Hepatocyte (in vitro differentiated cells): Measurements from ENCODE around the gene CHST11. TPM values are rescaled to one million over a fixed set of nuclear protein-coding genes. Genes with fewer than 3 reads are reported as not detected.
"Not testable (repeated sequence)": the region's sequence is repeated elsewhere in the genome, so short reads cannot be mapped to it uniquely, and the experiment has no call there.

ENCODE experiments used
- DNase-seq: peaks from one replicate; pipeline ENCODE4 v3.0.0-alpha.2; 2016; ENCODE audit warnings: low spot score
- H2AFZ ChIP-seq: fragments of 200-600 bp; sonication (generic); 2 replicates; pipeline ENCODE4 v1.6.0; 2016; ENCODE audit warnings: antibody characterized with exemption, mild to moderate bottlenecking
- H3K27ac ChIP-seq: fragments of 200-600 bp; sonication (generic); 2 replicates; pipeline ENCODE4 v1.5.1; 2016; ENCODE audit warnings: mild to moderate bottlenecking
- H3K27me3 ChIP-seq: fragments of 200-600 bp; sonication (generic); 2 replicates; pipeline ENCODE4 v1.6.1; 2016
- H3K36me3 ChIP-seq: fragments of 200-600 bp; sonication (generic); replicated peaks from 2 replicates; pipeline ENCODE4 v1.5.1; 2016; ENCODE audit warnings: low read depth; ENCODE audit not compliant: insufficient read depth
- H3K4me1 ChIP-seq: fragments of 200-600 bp; sonication (generic); 2 replicates; pipeline ENCODE4 v1.5.1; 2016; ENCODE audit warnings: mild to moderate bottlenecking, moderate library complexity; ENCODE audit not compliant: insufficient read depth
- H3K4me2 ChIP-seq: fragments of 200-600 bp; sonication (generic); 2 replicates; pipeline ENCODE4 v1.6.0; 2016
- H3K4me3 ChIP-seq: fragments of 200-600 bp; sonication (generic); 2 replicates; pipeline ENCODE4 v1.5.1; 2016; ENCODE audit warnings: mild to moderate bottlenecking
- H3K79me2 ChIP-seq: fragments of 200-600 bp; sonication (generic); 2 replicates; pipeline ENCODE4 v1.6.0; 2017; ENCODE audit warnings: mild to moderate bottlenecking
- H3K9me2 ChIP-seq: fragments of 200-600 bp; sonication (generic); replicated peaks from 2 replicates; pipeline ENCODE4 v1.6.0; 2017; ENCODE audit warnings: mild to moderate bottlenecking; ENCODE audit not compliant: insufficient read depth
- H3K9me3 ChIP-seq: fragments of 200-600 bp; sonication (generic); 2 replicates; pipeline ENCODE4 v1.5.1; 2016; ENCODE audit warnings: low read depth, mild to moderate bottlenecking
- H4K20me1 ChIP-seq: fragments of 200-600 bp; sonication (generic); 2 replicates; pipeline ENCODE4 v1.6.0; 2016; ENCODE audit warnings: mild to moderate bottlenecking; ENCODE audit not compliant: insufficient read depth, poor library complexity, severe bottlenecking
- CTCF ChIP-seq: fragments of 200-600 bp; sonication (generic); IDR thresholded peaks from 2 replicates; pipeline ENCODE4 v1.5.1; 2016; ENCODE audit warnings: antibody characterized with exemption, mild to moderate bottlenecking; ENCODE audit not compliant: poor library complexity
- EZH2 ChIP-seq: fragments of 200-600 bp; sonication (generic); IDR thresholded peaks from 2 replicates; pipeline ENCODE4 v1.6.1; 2016; ENCODE audit warnings: antibody characterized with exemption, mild to moderate bottlenecking, borderline replicate concordance
- EZH2phosphoT487 ChIP-seq: fragments of 200-600 bp; sonication (generic); IDR thresholded peaks from one replicate; pipeline ENCODE4 v1.6.1; 2018; ENCODE audit warnings: antibody characterized with exemption, mild to moderate bottlenecking, low read depth, moderate library complexity; ENCODE audit not compliant: unreplicated experiment, severe bottlenecking
- WGBS: methylation state at CpG from one replicate; pipeline ENCODE4 v1.1.6; 2016; ENCODE audit warnings: low lambda C conversion rate; ENCODE audit errors: missing lambda C conversion rate; 5-methylcytosine and 5-hydroxymethylcytosine counted together
- polyA plus RNA-seq: library from polyadenylated mRNA; unstranded; fragments of >200 nt; fragmentation: Nextera tagmentation; extraction: Ambion mirVana; gene quantifications from 2 replicates; pipeline ENCODE4 v1.2.1, GENCODE V29; 2016
- total RNA-seq: library from RNA; depleted of rRNA; stranded (reverse); fragments of >200 nt; gene quantifications from 2 replicates; pipeline ENCODE4 v1.2.3, GENCODE V29; 2014

Gene CHST11
- total and polyA plus RNA-seq, 2 experiments from 2014 or later: 5.2 to 8.9 TPM

DNA sequence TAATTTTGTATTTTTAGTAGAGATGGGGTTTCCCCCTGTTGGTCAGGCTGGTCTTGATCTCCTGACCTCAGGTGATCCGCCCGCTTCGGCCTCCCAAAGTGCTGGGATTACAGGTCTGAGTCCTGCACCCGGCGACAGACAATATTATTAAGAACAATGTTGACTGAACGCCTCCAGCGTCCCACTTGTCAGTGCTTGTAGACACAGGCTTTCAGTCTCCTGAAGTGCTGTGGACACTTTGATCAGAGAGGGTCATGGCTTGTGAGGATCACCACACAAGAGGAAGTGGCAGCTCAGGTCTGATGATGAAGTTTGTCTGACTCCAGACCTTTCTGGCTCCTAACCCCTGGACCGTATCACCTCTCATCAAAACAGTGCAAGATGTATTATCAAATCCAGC is 114.6 kb downstream of the CHST11 start:
- no peaks in the 10 kb centered on the region for H3K27me3 ChIP-seq
- H3K4me1 ChIP-seq: no peaks in the 10 kb centered on the region
- no peaks in the 10 kb centered on the region for H4K20me1 ChIP-seq
- no peak overlapping the region for H2AFZ ChIP-seq
- H3K9me3 ChIP-seq: no peaks in the 10 kb centered on the region
- no peaks in the 10 kb centered on the region for H3K79me2 ChIP-seq
- H3K4me2 ChIP-seq: no peak overlapping the region
- DNase-seq: no peak
- no peak overlapping the region for H3K4me3 ChIP-seq
- no peaks in the 10 kb centered on the region for H3K9me2 ChIP-seq
- H3K36me3 ChIP-seq: no peaks in the 10 kb centered on the region
- TF ChIP-seq CTCF (no peak), EZH2 (no peak), EZH2phosphoT487 (no peak)
- WGBS: 80% methylated on average over 8 of the region's 8 CpGs
- H3K27ac ChIP-seq: no peak overlapping the region

DNA sequence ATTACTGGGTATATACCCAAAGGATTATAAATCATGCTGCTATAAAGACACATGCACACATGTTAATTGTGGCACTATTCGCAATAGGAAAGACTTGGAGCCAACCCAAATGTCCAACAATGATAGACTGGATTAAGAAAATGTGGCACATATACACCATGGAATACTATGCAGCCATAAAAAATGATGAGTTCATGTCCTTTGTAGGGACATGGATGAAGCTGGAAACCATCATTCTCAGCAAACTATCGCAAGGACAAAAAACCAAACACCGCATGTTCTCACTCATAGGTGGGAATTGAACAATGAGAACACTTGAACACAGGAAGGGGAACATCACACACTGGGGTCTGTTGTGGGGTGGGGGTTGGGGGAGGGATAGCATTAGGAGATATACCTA is 117.6 kb downstream of the CHST11 start:
- H3K9me3 ChIP-seq, DNase-seq, H3K4me2 ChIP-seq, H3K9me2 ChIP-seq, H4K20me1 ChIP-seq, H3K27me3 ChIP-seq, H3K27ac ChIP-seq, H2AFZ ChIP-seq, H3K4me3 ChIP-seq, H3K36me3 ChIP-seq, H3K79me2 ChIP-seq, H3K4me1 ChIP-seq: not testable (repeated sequence)
- 100% methylated on average over 2 of the region's 3 CpGs for WGBS

DNA sequence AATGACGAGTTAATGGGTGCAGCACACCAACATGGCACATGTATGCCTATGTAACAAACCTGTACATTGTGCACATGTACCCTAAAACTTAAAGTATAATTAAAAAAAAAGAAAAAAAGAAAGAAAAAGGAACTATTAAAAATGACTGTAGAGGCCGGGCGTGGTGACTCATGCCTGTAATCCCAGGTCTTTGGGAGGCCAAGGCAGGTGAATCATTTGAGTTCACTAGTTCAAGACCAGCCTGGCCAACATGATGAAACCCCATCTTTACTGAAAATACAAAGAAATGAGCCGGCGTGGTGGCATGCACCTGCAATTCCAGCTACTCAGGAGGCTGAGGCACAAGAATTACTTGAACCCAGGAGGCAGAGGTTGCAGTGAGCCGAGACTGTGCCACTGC is 118.0 kb downstream of the CHST11 start:
- WGBS: over 99% methylated on average over 6 of the region's 6 CpGs
- H3K4me3 ChIP-seq, H4K20me1 ChIP-seq, H3K9me2 ChIP-seq, H3K27ac ChIP-seq, H3K4me1 ChIP-seq, H3K27me3 ChIP-seq, H3K36me3 ChIP-seq, H2AFZ ChIP-seq, H3K79me2 ChIP-seq, H3K4me2 ChIP-seq, DNase-seq, H3K9me3 ChIP-seq: not testable (repeated sequence)

GRCh38 chr12:104575442-104576186 is 118.9 kb downstream of the CHST11 start:
- no peaks in the 10 kb centered on the region for H3K27me3 ChIP-seq
- H3K36me3 ChIP-seq: no peaks in the 10 kb centered on the region
- H3K79me2 ChIP-seq: no peaks in the 10 kb centered on the region
- no peak overlapping the region for H2AFZ ChIP-seq
- H3K4me1 ChIP-seq: no peaks in the 10 kb centered on the region
- H3K9me2 ChIP-seq: no peaks in the 10 kb centered on the region
- H3K4me3 ChIP-seq: no peak overlapping the region
- DNase-seq: no peak
- no peaks in the 10 kb centered on the region for H4K20me1 ChIP-seq
- no peak overlapping the region for H3K27ac ChIP-seq
- TF ChIP-seq CTCF: no peak
- TF ChIP-seq EZH2: no peak
- WGBS: 95% methylated on average over 12 of the region's 12 CpGs
- no peak overlapping the region for H3K4me2 ChIP-seq
- no peaks in the 10 kb centered on the region for H3K9me3 ChIP-seq
